Measurements from ENCODE around the gene SSNA1.

The SSNA1 gene

GRCh38 chr9:137217276-137218211, 29.1 kb downstream of the SSNA1 start:
- Histone ChIP-seq H3K27ac (ENCODE audit: low read length) (no peak overlapping the region), H3K36me3 (ENCODE audit: control insufficient read depth, insufficient read depth, low read length) (peaks cover 11% of the 10 kb centered on the region), H3K4me1 (ENCODE audit: control insufficient read depth, insufficient read depth, low read length) (peaks cover 3% of the 10 kb centered on the region; the same call in 1 of the 2 replicates), H3K9me3 (ENCODE audit: control insufficient read depth, insufficient read depth, low read length) (no peaks in the 10 kb centered on the region), H3K27me3 (ENCODE audit: control insufficient read depth, insufficient read depth, low read length) (no peaks in the 10 kb centered on the region), H3K4me3 (ENCODE audit: low read length) (no peak overlapping the region)
- no peak for DNase-seq (ENCODE audit: low read depth, low spot score)
- WGBS (ENCODE audit: insufficient coverage, insufficient read length) = no CpG with 5 or more reads among the region's 36 CpGs

GRCh38 chr9:137218212-137218753, 29.8 kb downstream of the SSNA1 start:
- Histone ChIP-seq H3K36me3 (ENCODE audit: control insufficient read depth, insufficient read depth, low read length) (peaks cover 11% of the 10 kb centered on the region), H3K4me1 (ENCODE audit: control insufficient read depth, insufficient read depth, low read length) (peaks cover 7% of the 10 kb centered on the region), H3K4me3 (ENCODE audit: low read length) (no peak overlapping the region), H3K27ac (ENCODE audit: low read length) (no peak overlapping the region), H3K9me3 (ENCODE audit: control insufficient read depth, insufficient read depth, low read length) (no peaks in the 10 kb centered on the region), H3K27me3 (ENCODE audit: control insufficient read depth, insufficient read depth, low read length) (no peaks in the 10 kb centered on the region; the same call in 1 of the 2 replicates)
- WGBS (ENCODE audit: insufficient coverage, insufficient read length) = no CpG with 5 or more reads among the region's 30 CpGs
- DNase-seq (ENCODE audit: low read depth, low spot score) = no peak

- no peak overlapping the region for H3K4me3 ChIP-seq (ENCODE audit: low read length)
- no peak for DNase-seq (ENCODE audit: low read depth, low spot score)
- no peak overlapping the region for H3K27ac ChIP-seq (ENCODE audit: low read length)
- no CpG with 5 or more reads among the region's 12 CpGs for WGBS (ENCODE audit: insufficient coverage, insufficient read length)
- no peaks in the 10 kb centered on the region; the same call in 1 of the 2 replicates for H3K27me3 ChIP-seq (ENCODE audit: control insufficient read depth, insufficient read depth, low read length)
- H3K9me3 ChIP-seq (ENCODE audit: control insufficient read depth, insufficient read depth, low read length) = no peaks in the 10 kb centered on the region
- H3K4me1 ChIP-seq (ENCODE audit: control insufficient read depth, insufficient read depth, low read length) = peaks cover 7% of the 10 kb centered on the region
- peaks cover 11% of the 10 kb centered on the region for H3K36me3 ChIP-seq (ENCODE audit: control insufficient read depth, insufficient read depth, low read length)
Observed at GRCh38 chr9:137218754-137219271, 30.3 kb downstream of the SSNA1 start.

- WGBS (ENCODE audit: insufficient coverage, insufficient read length) = no CpG with 5 or more reads among the region's 10 CpGs
- DNase-seq (ENCODE audit: low read depth, low spot score) = no peak
- no peak overlapping the region for H3K27ac ChIP-seq (ENCODE audit: low read length)
- H3K27me3 ChIP-seq (ENCODE audit: control insufficient read depth, insufficient read depth, low read length) = no peaks in the 10 kb centered on the region; the same call in 1 of the 2 replicates
- no peaks in the 10 kb centered on the region for H3K9me3 ChIP-seq (ENCODE audit: control insufficient read depth, insufficient read depth, low read length)
- H3K4me1 ChIP-seq (ENCODE audit: control insufficient read depth, insufficient read depth, low read length) = peaks cover 7% of the 10 kb centered on the region
- H3K4me3 ChIP-seq (ENCODE audit: low read length) = no peak overlapping the region
- H3K36me3 ChIP-seq (ENCODE audit: control insufficient read depth, insufficient read depth, low read length) = peaks cover 7% of the 10 kb centered on the region
Observed at GRCh38 chr9:137219757-137220316, 31.4 kb downstream of the SSNA1 start.

- Histone ChIP-seq H3K9me3 (ENCODE audit: control insufficient read depth, insufficient read depth, low read length) (no peaks in the 10 kb centered on the region), H3K36me3 (ENCODE audit: control insufficient read depth, insufficient read depth, low read length) (peaks cover 7% of the 10 kb centered on the region; the same call in 1 of the 2 replicates), H3K27ac (ENCODE audit: low read length) (no peak overlapping the region), H3K4me3 (ENCODE audit: low read length) (no peak overlapping the region), H3K4me1 (ENCODE audit: control insufficient read depth, insufficient read depth, low read length) (peaks cover 7% of the 10 kb centered on the region), H3K27me3 (ENCODE audit: control insufficient read depth, insufficient read depth, low read length) (no peaks in the 10 kb centered on the region; the same call in 1 of the 2 replicates)
- no peak for DNase-seq (ENCODE audit: low read depth, low spot score)
- WGBS (ENCODE audit: insufficient coverage, insufficient read length) = no CpG with 5 or more reads among the region's 52 CpGs
Observed at GRCh38 chr9:137220317-137221094, 32.0 kb downstream of the SSNA1 start.

- peak overlapping the region; percentile 49; the same call in 1 of the 2 replicates for H3K4me3 ChIP-seq (ENCODE audit: low read length)
- H3K4me1 ChIP-seq (ENCODE audit: control insufficient read depth, insufficient read depth, low read length) = peaks cover 7% of the 10 kb centered on the region
- peaks cover 3% of the 10 kb centered on the region; the same call in 1 of the 2 replicates for H3K36me3 ChIP-seq (ENCODE audit: control insufficient read depth, insufficient read depth, low read length)
- WGBS (ENCODE audit: insufficient coverage, insufficient read length) = no CpG with 5 or more reads among the region's 14 CpGs
- H3K27me3 ChIP-seq (ENCODE audit: control insufficient read depth, insufficient read depth, low read length) = no peaks in the 10 kb centered on the region; the same call in 1 of the 2 replicates
- no peaks in the 10 kb centered on the region for H3K9me3 ChIP-seq (ENCODE audit: control insufficient read depth, insufficient read depth, low read length)
- H3K27ac ChIP-seq (ENCODE audit: low read length) = no peak overlapping the region
- no peak for DNase-seq (ENCODE audit: low read depth, low spot score)
Observed at GRCh38 chr9:137221095-137221505, 32.6 kb downstream of the SSNA1 start.

GRCh38 chr9:137221506-137222111, 33.1 kb downstream of the SSNA1 start:
- H3K4me1 ChIP-seq (ENCODE audit: control insufficient read depth, insufficient read depth, low read length) = peaks cover 7% of the 10 kb centered on the region
- no peaks in the 10 kb centered on the region; the same call in 1 of the 2 replicates for H3K27me3 ChIP-seq (ENCODE audit: control insufficient read depth, insufficient read depth, low read length)
- H3K36me3 ChIP-seq (ENCODE audit: control insufficient read depth, insufficient read depth, low read length) = no peaks in the 10 kb centered on the region
- H3K4me3 ChIP-seq (ENCODE audit: low read length) = peak overlapping the region; percentile 49; the same call in 1 of the 2 replicates
- DNase-seq (ENCODE audit: low read depth, low spot score) = no peak
- WGBS (ENCODE audit: insufficient coverage, insufficient read length) = no CpG with 5 or more reads among the region's 61 CpGs
- H3K9me3 ChIP-seq (ENCODE audit: control insufficient read depth, insufficient read depth, low read length) = no peaks in the 10 kb centered on the region
- no peak overlapping the region for H3K27ac ChIP-seq (ENCODE audit: low read length)

- Histone ChIP-seq H3K4me1 (ENCODE audit: control insufficient read depth, insufficient read depth, low read length) (peaks cover 6% of the 10 kb centered on the region), H3K36me3 (ENCODE audit: control insufficient read depth, insufficient read depth, low read length) (no peaks in the 10 kb centered on the region), H3K27me3 (ENCODE audit: control insufficient read depth, insufficient read depth, low read length) (no peaks in the 10 kb centered on the region; the same call in 1 of the 2 replicates), H3K4me3 (ENCODE audit: low read length) (peak within 1 kb of the TSS; percentile 49; the same call in 1 of the 2 replicates), H3K27ac (ENCODE audit: low read length) (no peak within 1 kb of the TSS), H3K9me3 (ENCODE audit: control insufficient read depth, insufficient read depth, low read length) (no peaks in the 10 kb centered on the region)
- no CpG with 5 or more reads among the region's 88 CpGs for WGBS (ENCODE audit: insufficient coverage, insufficient read length)
- no peak for DNase-seq (ENCODE audit: low read depth, low spot score)
Observed at GRCh38 chr9:137222190-137223077, 34.0 kb downstream of the SSNA1 start, which contains the start of gene RNF208. TSS of gene RNF208 (minus strand) at chr9:137222240. CDS start at chr9:137221212, 1,028 bp downstream.

All from iPS DF 6.9 (cell line).